Measurements from ENCODE around the gene SLC26A6. TPM values are rescaled to one million over a fixed set of nuclear protein-coding genes. Genes with fewer than 3 reads are reported as not detected.

SLC26A6 gene
- total RNA-seq, 1 experiment from 2014 or later: 23.6 TPM

DNA sequence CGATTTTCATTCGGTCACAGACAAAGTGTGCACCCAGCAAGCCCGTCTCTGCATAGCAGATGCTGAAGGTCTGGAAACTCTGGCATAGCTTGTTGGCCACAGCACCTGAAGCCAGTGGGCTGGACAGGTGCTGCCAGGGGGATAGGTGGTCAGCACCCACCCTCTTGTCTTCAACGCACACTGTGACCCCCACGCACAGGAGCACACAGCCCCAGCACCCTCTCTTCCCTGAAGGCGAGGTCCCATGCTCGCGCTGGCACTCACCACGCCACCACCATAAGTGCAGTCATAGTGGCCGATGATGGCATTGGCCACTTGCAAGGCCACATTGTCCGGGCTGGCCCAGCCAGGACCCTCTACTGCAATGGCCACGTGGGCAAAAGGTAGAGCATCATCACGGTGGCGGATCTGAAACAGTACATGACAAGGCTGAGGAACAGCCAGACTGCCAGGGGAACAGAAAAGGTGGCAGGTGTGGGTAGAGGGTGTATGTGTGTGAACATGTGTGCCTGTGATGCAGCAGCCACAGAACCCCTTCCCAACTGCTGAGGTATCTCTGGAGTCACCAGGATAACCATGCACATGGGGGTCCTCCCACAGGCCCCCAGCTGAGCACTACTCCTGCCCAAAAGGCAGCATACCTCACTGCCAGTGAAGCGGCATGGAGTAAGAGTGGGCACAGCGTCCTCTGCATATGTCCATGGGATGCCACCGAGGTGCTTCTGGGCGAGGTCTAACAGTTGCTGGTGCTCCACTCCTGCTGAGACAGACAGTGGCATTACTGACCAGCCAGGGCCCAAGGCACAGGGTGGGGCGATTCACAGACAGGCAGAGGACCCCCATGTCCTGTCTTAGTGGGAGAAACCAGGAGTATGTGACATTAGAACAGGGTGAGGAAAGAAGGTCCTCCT is 34.3 kb downstream of the SLC26A6 start:
- no peak for DNase-seq (ENCODE audit: low read depth)

DNA sequence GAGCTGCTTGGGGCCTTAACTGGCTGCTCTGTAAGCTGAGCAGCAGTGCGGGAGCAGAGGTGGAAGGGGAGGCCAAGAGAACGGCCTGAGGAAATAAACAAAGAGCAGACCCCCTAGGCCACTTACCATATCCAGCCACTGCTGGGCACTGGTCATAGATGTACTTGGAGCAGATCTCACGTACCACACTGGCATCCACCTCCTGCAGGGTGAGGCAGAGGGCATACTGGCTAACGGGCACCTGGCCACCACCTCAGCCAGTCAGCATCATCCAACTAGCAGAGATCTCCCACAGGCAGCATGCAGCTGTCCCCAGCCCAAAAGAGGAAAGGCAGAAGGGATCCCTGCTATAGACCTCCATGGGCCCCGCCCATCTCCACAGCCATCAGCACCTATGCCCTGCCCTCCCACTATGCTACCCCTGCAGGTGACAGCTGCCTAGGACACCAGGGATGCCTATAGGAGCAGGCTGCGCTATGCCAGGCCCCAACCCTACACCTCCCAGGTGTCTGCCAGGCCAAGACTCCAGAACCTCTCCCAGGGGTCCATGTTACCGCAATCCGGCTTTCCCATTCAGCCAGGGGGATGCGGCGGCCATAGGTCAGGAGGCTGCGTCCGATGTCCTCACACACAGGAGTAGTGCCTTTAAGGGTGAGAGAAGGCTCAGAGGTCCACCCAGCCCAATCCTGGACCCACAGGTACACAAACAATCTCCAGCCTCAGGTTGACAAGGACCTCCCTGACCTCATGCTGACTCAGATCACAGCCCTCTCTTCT is 35.6 kb downstream of the SLC26A6 start:
- DNase-seq (ENCODE audit: low read depth): no peak

DNA sequence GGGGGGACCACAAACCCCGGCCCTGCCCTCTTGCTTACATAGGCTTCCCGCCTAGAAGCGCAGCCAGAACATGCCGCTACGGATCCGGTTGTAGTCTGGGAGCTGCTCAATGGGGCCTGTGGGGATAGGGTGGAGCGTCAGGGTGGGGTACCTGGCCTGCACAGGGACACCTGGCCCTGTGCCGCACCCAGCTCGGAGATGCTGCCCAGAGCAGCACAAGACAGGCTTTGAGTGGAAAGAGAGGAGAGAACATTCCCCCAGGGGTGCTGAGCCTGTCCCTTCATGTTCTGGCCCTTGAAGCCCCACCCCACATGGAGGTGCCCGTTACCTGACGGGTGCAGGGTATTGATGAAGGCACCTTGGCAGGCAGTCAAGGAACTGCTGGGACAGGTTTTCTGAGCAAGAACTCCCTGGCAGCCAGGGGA is 36.2 kb downstream of the SLC26A6 start:
- no peak for DNase-seq (ENCODE audit: low read depth)

DNA sequence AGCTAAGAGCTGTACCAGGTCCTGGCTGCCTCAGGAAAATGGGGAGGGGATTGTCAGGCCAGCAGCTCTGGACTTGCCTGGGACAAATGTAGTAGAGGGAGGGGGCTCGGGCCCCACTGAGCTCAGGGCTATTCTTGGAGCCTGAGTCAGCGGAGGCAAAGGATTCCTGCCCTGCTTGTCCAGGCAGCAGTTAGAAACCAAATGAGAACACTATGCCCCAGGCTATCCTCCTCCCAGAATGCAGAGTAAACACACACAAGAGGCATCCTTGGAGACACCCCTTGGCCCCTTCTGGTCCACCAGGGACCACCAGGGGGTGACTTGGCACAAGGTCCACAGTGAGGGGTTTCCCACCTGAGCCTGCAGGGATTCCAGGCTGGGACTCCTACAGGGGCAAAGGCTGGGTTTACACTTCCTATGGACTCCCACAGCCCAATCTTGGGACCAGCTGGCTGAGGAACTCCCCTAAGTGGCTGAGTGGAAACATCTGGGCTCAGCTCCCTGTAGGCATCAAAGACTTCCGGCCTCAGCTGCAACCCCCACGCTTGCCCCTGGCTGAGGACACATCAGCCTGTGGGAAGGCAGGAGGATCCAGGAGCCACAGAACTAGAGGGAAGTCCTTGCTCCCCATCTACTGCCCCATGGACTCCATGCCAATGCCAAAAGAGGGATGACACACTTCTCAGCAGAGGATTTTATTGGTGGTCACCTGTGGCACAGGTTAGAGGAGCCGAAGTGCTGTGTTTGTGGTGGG is 36.8 kb downstream of the SLC26A6 start:
- DNase-seq (ENCODE audit: low read depth): peak; percentile 83

DNA sequence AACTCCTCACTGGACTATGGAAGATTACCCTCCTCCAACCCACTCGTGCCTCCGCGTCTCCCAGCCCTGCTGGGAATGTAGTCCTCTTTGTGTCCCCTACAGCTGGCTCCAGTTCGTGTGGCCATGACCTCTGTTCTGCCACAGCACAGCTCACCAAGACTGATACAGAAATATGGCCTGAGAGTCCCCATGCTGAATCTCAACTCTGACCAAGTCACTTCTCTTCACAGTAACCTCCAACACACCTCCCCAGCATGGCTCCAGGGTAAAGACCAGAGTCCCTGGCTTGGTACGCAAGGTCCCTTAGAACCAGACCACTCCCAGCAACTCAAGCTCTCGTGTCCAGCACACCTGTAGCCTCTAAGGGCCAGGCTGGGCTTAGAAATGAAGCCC is 37.9 kb downstream of the SLC26A6 start:
- DNase-seq (ENCODE audit: low read depth): no peak

DNA sequence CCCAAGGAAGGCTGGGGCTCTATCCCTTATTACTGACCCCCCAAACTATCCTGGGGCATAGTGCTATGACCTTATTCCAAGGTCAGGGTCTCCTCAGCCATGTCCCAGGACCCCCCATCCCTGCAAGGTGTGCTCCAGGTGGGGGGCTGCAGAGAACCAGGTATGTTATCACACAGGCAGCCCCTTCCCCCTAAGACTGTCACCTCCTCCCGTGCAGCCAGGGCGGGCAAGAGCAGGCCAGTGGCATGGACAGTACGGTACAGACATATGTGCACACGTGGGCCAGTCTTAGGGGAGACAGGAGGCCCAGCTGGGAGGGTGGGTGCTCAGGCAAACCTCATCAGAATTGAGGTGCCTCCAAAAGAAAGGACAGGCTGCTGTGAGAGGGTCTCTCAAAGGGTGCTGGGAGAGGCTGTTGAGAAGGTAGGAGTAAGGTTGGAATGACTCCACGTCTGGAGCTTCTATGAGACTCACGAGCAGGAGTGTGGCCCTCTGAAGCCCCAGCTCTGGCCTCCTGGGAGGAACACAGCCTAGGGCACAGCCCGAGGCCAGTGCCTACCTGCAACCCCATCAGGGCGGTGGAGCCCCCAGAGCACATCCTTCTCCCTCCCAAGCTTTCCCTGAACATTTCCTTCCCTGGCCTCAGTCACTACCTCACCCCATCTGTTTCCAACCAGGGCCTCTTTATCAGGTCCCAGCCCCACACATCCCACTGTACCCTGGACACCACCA is 38.4 kb downstream of the SLC26A6 start:
- DNase-seq (ENCODE audit: low read depth): no peak

DNA sequence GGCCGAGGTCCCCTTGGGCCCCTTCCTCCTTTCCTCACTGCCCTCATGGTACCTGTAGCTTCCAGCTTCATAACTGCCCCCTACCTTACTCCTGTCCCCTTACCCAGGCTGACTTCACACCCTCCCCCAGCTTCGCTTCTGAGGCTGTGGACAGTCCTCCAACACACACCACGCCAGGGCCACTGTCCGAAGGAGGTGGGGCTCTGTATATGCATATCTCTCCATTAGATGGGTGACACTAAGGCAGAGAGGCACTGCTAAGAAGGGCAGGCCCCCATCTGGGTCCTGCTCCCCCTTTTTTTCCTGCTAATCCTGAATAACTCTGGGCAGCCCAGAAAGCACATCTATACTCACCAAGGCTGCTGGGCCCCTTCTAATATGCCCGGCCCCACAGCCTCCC is 39.1 kb downstream of the SLC26A6 start:
- DNase-seq (ENCODE audit: low read depth): no peak

DNA sequence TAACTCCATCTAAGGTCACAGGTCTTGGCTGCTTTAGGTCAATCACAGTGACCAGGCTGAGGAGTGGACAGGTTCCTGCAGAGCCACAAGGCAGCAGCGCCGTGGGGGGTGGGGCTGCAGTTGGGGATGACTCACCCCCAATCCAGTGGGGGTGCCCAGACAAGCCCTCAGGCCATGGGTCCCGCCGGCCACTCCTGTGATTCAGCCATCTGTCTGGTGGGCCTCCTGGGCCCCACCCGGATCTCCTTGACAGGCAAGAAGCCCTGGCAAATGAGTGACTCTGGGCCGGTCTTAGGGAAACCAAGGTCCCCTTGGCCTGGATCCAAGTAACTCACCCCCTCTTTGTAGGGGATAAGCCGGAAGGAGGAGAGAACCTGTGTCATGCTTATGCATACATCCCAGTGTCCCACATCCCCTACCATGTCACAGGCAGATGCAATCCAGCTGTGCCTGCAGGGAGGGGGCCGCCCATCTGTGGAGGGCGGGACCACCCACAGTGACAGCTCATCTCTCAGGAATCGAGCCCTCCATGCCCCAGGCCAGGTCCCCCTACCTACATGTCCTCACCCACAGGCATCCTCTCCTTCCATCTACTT is 39.6 kb downstream of the SLC26A6 start:
- peak; percentile 98 for DNase-seq (ENCODE audit: low read depth)

DNA sequence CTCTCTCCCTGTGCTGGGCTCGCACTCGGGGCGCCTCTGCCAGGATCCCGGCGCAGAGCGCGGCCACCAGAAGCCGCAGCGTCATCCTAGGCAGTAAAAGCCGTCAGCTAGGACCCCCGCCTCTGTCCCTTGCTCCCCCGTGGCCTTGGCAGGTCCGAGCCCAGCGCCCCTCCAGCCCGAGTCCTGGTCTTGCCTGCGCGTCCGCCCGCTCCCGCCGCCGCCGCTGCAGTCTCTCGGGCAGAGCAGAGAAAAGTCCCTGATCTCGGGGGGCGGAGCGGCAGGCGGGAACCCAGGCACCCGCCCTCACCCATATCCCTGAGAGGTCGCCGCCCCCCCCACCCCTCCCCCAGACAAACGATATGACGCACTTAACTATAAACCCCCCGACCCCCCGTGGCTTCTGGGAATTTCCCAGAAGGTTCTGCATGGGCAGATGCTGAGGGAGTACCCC is 40.2 kb downstream of the SLC26A6 start, which contains the start of gene COL7A1:
Gene COL7A1 (minus strand): TSS at position 255 of the 451 bp plus-strand sequence. CDS start 170 bp downstream, at position 85.
- DNase-seq (ENCODE audit: low read depth): no peak

DNA sequence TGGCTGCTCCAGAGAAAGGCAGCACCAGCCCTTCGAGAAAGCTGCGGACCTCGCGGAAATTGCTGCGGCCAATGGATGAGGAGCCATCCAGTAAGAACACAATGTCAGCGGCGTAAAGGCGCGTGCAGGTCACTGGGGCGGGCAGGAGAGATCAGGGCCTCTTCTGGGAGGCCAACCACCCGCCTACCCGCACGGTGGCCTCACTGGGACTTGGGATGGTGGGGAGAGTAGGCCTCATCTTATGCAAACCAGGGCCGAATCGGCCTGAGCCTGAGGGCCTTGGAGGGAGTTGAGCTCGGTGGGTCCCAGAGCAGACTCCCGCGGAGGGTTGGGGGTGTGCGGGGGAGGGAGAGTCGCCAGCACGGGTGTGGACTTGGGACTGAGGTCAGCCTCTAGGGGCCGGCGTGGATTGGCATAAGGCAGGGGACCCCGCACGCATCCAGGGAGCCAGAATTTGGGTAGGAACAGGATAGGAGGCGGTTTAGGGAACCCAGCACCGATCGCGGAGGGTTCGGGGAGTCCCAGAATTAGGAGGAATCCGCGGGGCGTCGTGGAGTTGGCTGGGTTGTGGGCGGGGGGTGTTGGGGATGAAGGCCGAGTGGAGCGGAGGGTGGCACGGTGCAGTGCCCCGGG is 40.7 kb downstream of the SLC26A6 start:
- DNase-seq (ENCODE audit: low read depth): no peak

DNA sequence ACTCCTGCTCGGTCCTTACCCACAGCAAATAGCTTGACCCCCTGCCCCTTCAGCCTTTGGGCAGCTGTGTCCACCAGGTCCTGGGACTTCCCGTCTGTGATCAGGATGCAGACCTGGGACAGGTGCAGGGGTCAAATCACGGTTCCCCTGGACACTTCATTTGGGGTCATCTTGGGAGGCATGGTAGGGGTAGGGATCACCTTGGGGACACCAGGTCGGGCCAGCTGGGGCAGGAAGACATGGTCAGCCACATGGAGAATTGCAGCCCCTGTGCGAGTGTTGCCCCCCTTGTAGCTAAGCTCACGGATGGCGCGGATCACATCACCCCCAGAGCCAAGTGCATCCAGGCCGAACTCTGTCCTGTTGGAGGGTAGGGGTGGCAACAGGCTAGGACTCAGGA is 41.9 kb downstream of the SLC26A6 start:
- no peak for DNase-seq (ENCODE audit: low read depth)

DNA sequence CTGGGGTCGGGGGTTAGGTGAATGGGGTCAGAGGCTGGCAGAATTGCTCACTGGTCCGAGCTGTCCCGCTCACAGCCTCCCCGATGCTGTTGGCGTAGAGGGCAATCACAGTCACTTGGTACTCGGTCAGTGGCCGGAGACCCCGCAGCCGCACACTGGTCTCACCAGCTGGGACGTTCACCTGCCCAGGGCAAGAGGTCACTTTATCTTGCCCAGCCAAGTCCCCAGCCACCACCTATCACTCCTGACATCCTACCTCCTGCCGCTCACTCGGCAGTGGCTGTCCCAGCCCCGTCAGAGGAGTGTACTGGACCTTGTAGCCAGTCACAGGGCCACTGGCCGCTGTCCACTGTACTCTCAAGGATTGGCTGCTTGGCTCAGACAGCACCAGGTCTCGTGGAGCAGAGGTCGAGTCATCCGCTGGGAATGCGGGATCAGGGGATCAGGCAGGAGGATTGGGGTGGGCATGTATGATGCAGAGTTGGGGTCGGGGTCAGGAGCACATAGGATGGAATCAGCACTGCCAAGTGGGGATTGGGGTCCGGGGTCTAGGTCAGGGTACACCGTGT is 42.7 kb downstream of the SLC26A6 start:
- no peak for DNase-seq (ENCODE audit: low read depth)

DNA sequence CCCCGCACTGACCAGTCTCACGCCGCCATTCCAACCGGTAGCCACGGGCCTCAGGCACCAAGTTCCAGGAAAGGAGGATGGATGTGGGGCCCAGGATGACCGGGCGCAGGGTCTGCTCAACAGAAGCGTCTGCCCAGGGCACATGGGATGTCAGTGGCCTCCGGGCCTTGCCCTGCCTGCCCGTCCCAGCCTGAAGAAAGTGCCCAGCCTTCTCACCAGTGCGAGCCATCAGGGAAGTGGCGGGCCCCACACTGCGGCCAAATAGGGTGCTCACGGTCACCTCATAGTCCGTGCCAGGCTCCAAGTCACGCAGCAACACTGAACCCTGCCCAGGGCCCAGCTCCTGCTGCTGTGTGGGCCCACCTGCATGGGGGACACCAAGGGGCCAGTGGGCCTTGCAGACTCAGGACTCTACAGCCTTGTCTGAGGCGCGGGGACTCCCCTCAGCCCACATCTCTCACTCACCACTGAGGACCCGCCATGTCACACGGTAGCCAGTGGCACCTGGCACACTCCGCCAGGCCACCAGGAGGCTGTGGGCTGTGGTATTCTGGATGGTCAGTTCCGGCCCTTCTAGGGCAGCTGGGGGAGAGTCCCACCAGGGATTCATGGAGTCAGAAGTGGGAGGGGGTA is 43.3 kb downstream of the SLC26A6 start:
- no peak for DNase-seq (ENCODE audit: low read depth)

DNA sequence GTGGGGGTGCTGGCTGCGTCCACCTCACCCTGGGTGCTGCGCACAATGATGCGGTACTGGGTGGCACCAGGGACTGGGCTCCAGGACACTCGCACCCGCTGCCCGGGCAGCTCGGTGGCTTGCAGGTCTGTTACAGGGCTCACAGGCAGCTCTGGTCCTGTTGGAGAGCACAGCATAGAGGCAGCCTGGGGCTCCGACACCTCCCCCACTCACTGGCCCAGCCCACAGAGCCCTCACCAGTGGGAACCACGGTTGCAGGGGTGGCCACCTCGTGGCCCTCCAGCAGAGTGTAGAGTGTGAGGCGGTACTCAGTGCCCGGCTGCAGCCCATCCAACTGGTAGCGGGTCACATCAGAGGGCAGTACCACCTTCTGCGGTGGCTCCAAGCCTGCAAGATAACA is 43.8 kb downstream of the SLC26A6 start:
- no peak for DNase-seq (ENCODE audit: low read depth)

DNA sequence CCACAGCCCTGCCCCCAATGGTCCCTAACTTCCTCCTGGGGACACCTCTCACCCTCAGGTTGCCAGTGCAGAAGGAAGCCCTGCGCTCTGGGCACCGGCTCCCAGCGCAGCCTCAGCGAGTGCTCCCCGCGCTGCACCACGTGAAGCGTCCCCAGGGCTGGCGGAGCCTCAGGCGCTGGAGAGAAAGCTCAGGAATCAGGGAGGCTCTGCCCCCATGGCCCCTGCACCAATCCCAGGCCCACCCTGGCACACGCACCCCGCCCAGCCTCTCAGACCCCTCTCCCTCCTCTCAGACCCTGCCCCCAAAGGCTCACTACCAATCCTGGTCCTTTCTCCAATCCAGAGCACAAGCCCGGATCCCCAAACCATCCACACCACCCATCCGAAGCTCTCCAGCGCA is 47.0 kb downstream of the SLC26A6 start:
- DNase-seq (ENCODE audit: low read depth): no peak

DNA sequence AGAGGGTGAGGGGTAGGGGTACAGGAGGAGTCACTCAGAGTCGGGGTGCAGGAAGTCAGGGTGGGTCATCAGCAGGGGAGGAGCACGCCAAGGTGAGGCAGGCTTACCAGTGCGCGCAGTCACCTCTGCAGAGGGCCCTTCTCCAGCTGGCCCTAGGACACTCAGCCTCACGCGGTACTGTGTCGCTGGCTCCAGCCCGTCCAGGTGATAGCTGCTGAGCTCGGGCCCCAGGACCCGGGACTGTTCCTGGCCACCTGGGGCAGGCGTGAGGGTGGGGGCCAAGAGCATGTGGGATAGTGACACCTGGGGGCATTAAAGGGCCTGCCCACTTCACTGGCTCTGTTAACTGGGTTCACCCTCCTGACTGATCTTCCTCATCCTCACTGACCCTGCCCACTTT is 47.6 kb downstream of the SLC26A6 start:
- DNase-seq (ENCODE audit: low read depth): no peak

DNA sequence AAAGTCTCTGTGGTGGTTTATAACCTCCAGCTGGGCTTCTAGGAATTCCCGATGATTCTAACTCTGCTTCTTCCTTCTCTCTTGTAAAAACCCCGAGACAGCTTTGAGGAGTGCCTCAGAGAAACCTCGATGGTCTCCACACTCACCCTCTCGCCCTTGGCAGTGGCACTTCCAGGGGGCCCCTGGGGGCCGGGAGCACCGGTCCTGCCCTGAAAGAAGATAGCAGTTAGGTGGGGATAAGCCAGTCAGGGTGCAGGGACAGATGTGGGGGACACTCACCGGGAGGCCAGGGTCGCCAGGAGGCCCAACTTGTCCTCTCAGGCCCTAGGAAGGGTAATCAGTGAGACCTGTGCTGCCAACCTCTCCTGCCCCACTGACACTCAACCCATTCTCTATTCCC is 49.9 kb downstream of the SLC26A6 start:
- DNase-seq (ENCODE audit: low read depth): no peak

DNA sequence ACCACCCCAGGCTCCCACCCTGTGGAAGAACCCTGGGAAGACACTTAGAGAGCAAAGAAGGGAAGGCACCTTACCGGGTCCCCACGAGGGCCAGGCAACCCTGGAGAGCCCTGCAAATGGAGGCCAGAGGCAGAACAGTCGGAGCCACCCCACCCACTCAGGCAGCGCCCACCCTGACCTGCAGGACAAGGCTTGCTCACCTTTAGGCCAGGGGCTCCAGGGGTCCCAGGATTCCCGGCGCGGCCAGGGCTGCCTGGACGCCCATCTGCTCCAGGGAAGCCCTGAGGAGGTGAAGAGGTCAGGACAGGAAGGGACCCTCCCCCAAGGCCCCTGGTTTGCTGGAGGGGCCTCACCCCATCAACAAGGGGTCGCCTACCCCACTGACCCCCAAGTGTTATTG is 50.4 kb downstream of the SLC26A6 start:
- no peak for DNase-seq (ENCODE audit: low read depth)
